PC-3 (cell line): ENCODE data around the gene RGL3. TPM values are rescaled to one million over a fixed set of nuclear protein-coding genes. Genes with fewer than 3 reads are reported as not detected.
A peak's percentile ranks its signal among the peaks of the same experiment; 100 is the strongest.
"Not testable (repeated sequence)": the region's sequence is repeated elsewhere in the genome, so short reads cannot be mapped to it uniquely, and the experiment has no call there.

ENCODE experiments used
- ATAC-seq: fragments of 200-7000 bp; cut with Tn5 transposase; 2 replicates; pipeline ENCODE4 v1.9.1; 2020; ENCODE audit warnings: mild to moderate bottlenecking, moderate library complexity
- BruUV-seq: library from RNA; stranded (reverse); fragments of 400-500 nt; replicated peaks from 2 replicates; lab custom pipeline; 2021; lab: Mats Ljungman, UMichigan
- CTCF ChIA-PET: fragments of 300-600 bp; sonication (Branson Sonifier 250); formaldehyde crosslinking; loops from one replicate; lab custom pipeline; 2022; ENCODE audit warnings: antibody characterized with exemption; lab: Charles Lee
- POLR2A ChIA-PET: fragments of 300-600 bp; sonication (Branson Sonifier 250); formaldehyde crosslinking; loops from one replicate; lab custom pipeline; 2022; ENCODE audit warnings: antibody characterized with exemption; ENCODE audit not compliant: unreplicated experiment; lab: Charles Lee
- DNase-seq: peaks from one replicate; pipeline ENCODE4 v3.0.0-alpha.2; 2015
- H2AFZ ChIP-seq: fragments of 300-600 bp; sonication (generic); 2 replicates; pipeline ENCODE4 v1.6.0; 2016; ENCODE audit warnings: antibody characterized with exemption, low read length
- H3F3A ChIP-seq: fragments of 300-600 bp; sonication (generic); one replicate; pipeline ENCODE4 v1.6.0; 2017; ENCODE audit warnings: antibody characterized with exemption, low read length, control low read depth, mild to moderate bottlenecking; ENCODE audit not compliant: unreplicated experiment
- H3K27ac ChIP-seq: fragments of 300-600 bp; sonication (generic); 2 replicates; pipeline ENCODE4 v1.5.1; 2016; ENCODE audit warnings: mild to moderate bottlenecking, low read length
- H3K27me3 ChIP-seq: fragments of 300-600 bp; sonication (generic); 2 replicates; pipeline ENCODE4 v1.6.1; 2016; ENCODE audit warnings: low read length, mixed read lengths
- H3K36me3 ChIP-seq: fragments of 300-600 bp; sonication (generic); 2 replicates; pipeline ENCODE4 v1.6.1; 2016; ENCODE audit warnings: low read depth, mixed run types, low read length, mixed read lengths
- H3K4me1 ChIP-seq: fragments of 300-600 bp; sonication (generic); 2 replicates; pipeline ENCODE4 v1.5.1; 2016; ENCODE audit warnings: low read length; ENCODE audit not compliant: insufficient read depth
- H3K4me2 ChIP-seq: fragments of 300-600 bp; sonication (generic); 2 replicates; pipeline ENCODE4 v1.6.0; 2016; ENCODE audit warnings: low read length
- H3K4me3 ChIP-seq: fragments of 300-600 bp; sonication (generic); 2 replicates; pipeline ENCODE4 v1.5.1; 2016; ENCODE audit warnings: mild to moderate bottlenecking, low read length, mixed read lengths
- H3K79me2 ChIP-seq: fragments of 300-600 bp; sonication (generic); 2 replicates; pipeline ENCODE4 v1.6.1; 2017; ENCODE audit warnings: low read length, mixed read lengths
- H3K9ac ChIP-seq: fragments of 300-600 bp; sonication (generic); 2 replicates; pipeline ENCODE4 v1.6.0; 2016; ENCODE audit warnings: mild to moderate bottlenecking, low read length
- H3K9me2 ChIP-seq: fragments of 300-600 bp; sonication (generic); replicated peaks from 2 replicates; pipeline ENCODE4 v1.6.1; 2016; ENCODE audit warnings: mixed run types, low read length, mixed read lengths
- H3K9me3 ChIP-seq: fragments of 300-600 bp; sonication (generic); 2 replicates; pipeline ENCODE4 v1.6.1; 2016; ENCODE audit warnings: low read length, mixed read lengths
- H4K20me1 ChIP-seq: fragments of 300-600 bp; sonication (generic); 2 replicates; pipeline ENCODE4 v1.6.1; 2016; ENCODE audit warnings: low read length, mixed read lengths
- EZH2 ChIP-seq: fragments of 300-600 bp; sonication (generic); IDR thresholded peaks from one replicate; pipeline ENCODE4 v1.6.1; 2017; ENCODE audit warnings: antibody characterized with exemption, mild to moderate bottlenecking, low read length; ENCODE audit not compliant: unreplicated experiment
- EZH2phosphoT487 ChIP-seq: fragments of 300-600 bp; sonication (generic); IDR thresholded peaks from 2 replicates; pipeline ENCODE4 v1.6.1; 2018; ENCODE audit warnings: mild to moderate bottlenecking, antibody characterized with exemption, low read length, borderline replicate concordance
- intact Hi-C: fragments of 100-400 bp; cut with micrococcal nuclease; formaldehyde crosslinking; loops from 2 replicates; pipeline ENCODE4 v1.9.0; 2023
- total RNA-seq: library from RNA; depleted of rRNA; stranded (reverse); fragments of >200 nt; gene quantifications from 2 replicates; pipeline ENCODE4 v1.2.3, GENCODE V29; 2014
- TF ChIP-seq, protein P1 (sequence below): fragments of 300-600 bp; sonication (generic); conservative IDR thresholded peaks from 2 replicates; pipeline ENCODE4 v1.5.1; 2017; ENCODE audit warnings: antibody characterized with exemption, low read depth, mild to moderate bottlenecking, low read length

Gene RGL3
- total RNA-seq, 1 experiment from 2014 or later: 23.5 TPM

DNA sequence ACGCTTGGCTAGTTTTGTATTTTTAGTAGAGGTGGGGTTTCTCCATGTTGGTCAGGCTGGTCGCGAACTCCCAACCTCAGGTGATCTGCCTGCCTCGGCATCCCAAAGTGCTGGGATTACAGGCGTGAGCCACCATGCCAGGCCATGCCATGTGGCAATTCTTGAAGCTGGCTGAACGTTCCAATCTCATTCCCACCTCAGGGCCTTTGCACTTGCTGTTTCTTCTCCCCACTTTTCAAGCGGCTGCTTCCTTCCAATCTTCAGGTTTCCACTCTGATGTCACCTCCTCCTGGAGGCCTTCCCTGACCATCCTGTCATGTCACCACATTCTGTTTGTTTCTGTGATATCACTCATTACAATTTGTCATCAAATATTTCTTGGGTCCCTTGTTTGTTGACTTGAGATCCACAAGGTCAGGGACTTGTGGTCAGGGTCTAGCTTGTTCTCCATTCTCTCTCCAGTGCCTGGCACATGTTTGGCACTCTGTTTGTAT lies 39.2 kb downstream of the RGL3 start:
- Histone ChIP-seq H3K9ac (peak overlapping the region; percentile 80; the same call in 1 of the 2 replicates), H3F3A (peaks cover 12% of the 10 kb centered on the region), H3K27me3 (no peaks in the 10 kb centered on the region), H2AFZ (no peak overlapping the region), H3K4me3 (peak overlapping the region; percentile 81), H3K4me1 (peaks cover 72% of the 10 kb centered on the region), H3K9me2 (no peaks in the 10 kb centered on the region), H4K20me1 (no peaks in the 10 kb centered on the region), H3K79me2 (peaks cover 32% of the 10 kb centered on the region), H3K4me2 (peak overlapping the region; percentile 89), H3K27ac (peak overlapping the region; percentile 89), H3K36me3 (no peaks in the 10 kb centered on the region), H3K9me3 (no peaks in the 10 kb centered on the region)
- ChIA-PET CTCF (no interaction called here), POLR2A (no interaction called here)
- no TSS peak for BruUV-seq
- TF ChIP-seq EZH2phosphoT487: no peak
- TF ChIP-seq, protein P1, sequence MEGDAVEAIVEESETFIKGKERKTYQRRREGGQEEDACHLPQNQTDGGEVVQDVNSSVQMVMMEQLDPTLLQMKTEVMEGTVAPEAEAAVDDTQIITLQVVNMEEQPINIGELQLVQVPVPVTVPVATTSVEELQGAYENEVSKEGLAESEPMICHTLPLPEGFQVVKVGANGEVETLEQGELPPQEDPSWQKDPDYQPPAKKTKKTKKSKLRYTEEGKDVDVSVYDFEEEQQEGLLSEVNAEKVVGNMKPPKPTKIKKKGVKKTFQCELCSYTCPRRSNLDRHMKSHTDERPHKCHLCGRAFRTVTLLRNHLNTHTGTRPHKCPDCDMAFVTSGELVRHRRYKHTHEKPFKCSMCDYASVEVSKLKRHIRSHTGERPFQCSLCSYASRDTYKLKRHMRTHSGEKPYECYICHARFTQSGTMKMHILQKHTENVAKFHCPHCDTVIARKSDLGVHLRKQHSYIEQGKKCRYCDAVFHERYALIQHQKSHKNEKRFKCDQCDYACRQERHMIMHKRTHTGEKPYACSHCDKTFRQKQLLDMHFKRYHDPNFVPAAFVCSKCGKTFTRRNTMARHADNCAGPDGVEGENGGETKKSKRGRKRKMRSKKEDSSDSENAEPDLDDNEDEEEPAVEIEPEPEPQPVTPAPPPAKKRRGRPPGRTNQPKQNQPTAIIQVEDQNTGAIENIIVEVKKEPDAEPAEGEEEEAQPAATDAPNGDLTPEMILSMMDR: no peak
- TF ChIP-seq EZH2: no peak
- peak; percentile 46 for DNase-seq
- intact Hi-C loops: loop anchor here (2.0 kb wide), 1 partner anchor 103 kb away; no protein-coding TSS in a partner anchor
- ATAC-seq: no peak

DNA sequence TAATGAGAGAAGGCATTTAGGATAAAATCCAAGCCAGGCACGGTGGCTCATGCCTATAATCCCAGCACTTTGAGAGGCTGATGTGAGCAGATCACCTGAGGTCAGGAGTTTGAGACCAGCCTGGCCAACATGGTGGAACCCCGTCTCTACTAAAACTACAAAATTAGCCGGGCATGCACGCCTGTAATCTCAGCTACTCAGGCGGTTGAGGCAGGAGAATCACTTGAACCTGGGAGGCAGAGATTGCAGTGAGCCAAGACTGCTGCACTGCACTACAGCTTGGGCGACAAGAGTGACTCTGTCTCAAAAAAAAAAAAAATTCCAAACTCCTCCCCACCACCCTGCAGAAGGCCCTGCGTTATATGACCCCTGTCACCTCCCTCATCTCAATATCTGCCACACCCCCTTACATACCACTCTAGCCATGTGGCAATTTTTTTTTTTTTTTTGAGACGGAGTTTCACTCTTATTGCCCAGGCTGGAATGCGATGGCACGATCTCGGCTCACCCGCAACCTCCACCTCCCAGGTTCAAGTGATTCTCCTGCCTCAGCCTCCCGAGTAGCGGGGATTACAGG lies 39.8 kb downstream of the RGL3 start:
- H3K27ac ChIP-seq: peak overlapping the region; percentile 73
- H3K27me3 ChIP-seq, POLR2A ChIA-PET, H3K4me2 ChIP-seq, CTCF ChIA-PET, BruUV-seq, H3K4me3 ChIP-seq, H4K20me1 ChIP-seq, H2AFZ ChIP-seq, ATAC-seq, H3K9me3 ChIP-seq, H3K9ac ChIP-seq, H3K36me3 ChIP-seq, H3K9me2 ChIP-seq: not testable (repeated sequence)
- intact Hi-C loops: loop anchor here (2.0 kb wide), 1 partner anchor 103 kb away; no protein-coding TSS in a partner anchor
- peak; percentile 25 for DNase-seq
- H3F3A ChIP-seq: peaks cover 12% of the 10 kb centered on the region
- peaks cover 72% of the 10 kb centered on the region for H3K4me1 ChIP-seq
- H3K79me2 ChIP-seq: peaks cover 32% of the 10 kb centered on the region

DNA sequence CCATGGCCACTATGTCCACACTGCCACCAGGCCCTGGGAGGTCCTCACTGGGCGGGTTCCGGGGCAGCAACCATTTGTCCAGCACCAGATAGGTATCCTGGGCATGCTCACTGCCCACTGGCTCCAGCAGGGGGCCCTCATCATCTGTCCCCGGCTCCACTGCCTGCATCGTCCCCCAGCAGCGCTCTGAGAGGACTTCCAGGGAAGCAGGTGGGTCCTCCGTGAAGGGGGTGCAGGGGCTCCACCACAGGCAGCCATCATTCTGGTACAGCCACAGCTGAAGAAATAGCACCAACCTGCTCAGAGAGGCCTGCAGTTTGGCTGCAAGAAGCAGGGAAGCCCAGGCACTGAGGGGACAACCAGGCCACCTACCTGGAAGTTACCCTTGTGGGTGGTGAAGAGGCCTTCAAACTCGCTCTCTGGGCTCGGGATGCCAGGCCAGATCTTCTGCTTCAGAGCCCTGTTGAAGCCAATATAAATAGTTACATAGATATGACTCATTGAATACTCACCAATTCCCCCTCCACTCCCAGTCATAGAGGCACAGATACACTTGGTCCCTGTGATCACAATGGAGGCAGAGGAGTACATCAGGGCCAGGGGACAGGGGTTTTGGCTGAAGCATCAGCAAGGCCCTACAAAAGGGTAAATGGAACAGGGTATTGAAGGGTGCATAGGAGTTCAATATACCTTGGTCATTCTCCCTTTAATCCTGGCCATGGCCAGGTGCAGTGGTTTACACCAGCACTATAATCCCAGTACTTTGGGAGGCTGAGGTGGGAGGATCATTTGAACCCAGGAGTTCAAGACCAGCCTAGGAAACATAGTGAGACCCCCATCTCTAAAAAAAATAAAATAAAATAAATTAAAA lies 40.6 kb downstream of the RGL3 start:
- H2AFZ ChIP-seq: no peak overlapping the region
- CTCF ChIA-PET: no interaction called here
- POLR2A ChIA-PET: no interaction called here
- peak overlapping the region; percentile 36 for H3K4me3 ChIP-seq
- H3F3A ChIP-seq: peaks cover 12% of the 10 kb centered on the region
- no peaks in the 10 kb centered on the region for H3K27me3 ChIP-seq
- no peaks in the 10 kb centered on the region for H4K20me1 ChIP-seq
- peak overlapping the region; percentile 76 for H3K4me2 ChIP-seq
- peak; percentile 6 for ATAC-seq
- peaks cover 32% of the 10 kb centered on the region for H3K79me2 ChIP-seq
- BruUV-seq: no TSS peak
- no peaks in the 10 kb centered on the region for H3K9me3 ChIP-seq
- DNase-seq: peak; percentile 95
- H3K9me2 ChIP-seq: no peaks in the 10 kb centered on the region
- H3K27ac ChIP-seq: peak overlapping the region; percentile 73
- TF ChIP-seq EZH2: no peak
- TF ChIP-seq, protein P1: peak; percentile 46
- intact Hi-C loops: loop anchor here (1.0 to 2.0 kb wide), 2 partner anchors 85 to 104 kb away; no protein-coding TSS in a partner anchor
- H3K4me1 ChIP-seq: peaks cover 72% of the 10 kb centered on the region
- H3K9ac ChIP-seq: 0 out of 2 replicates have a peak overlapping the region, but pooled peaks have one; percentile 22
- H3K36me3 ChIP-seq: no peaks in the 10 kb centered on the region
